Stimulated activated naive B cell treated with anti-CD40 and anti-IgM and Interleukin-4, amounts not matched to agents 10 μg/mL and 1 μg/mL and 100 μg/mL, for 72 hours (primary cell): ENCODE measurements around the gene ARG1.

Source experiments
- ATAC-seq, 2 donors: fragments of 150-1000 bp; cut with Tn5 transposase; replicated peaks; 2 replicates each; pipeline ENCODE4 v1.10.0; 2021; ENCODE audit warnings: moderate library complexity in 1 of 2
- DNase-seq: peaks from one replicate; pipeline ENCODE4 v3.0.0; 2021
- H3K27ac Mint-ChIP-seq: one replicate; pipeline ENCODE4 v1.8.0; 2022; ENCODE audit warnings: mild to moderate bottlenecking, mixed read lengths
- H3K27me3 Mint-ChIP-seq, 2 donors: one replicate each; pipeline ENCODE4 v1.8.0; 2022; ENCODE audit warnings: mixed read lengths in 2 of 2
- H3K36me3 Mint-ChIP-seq, 2 donors: one replicate each; pipeline ENCODE4 v1.8.0; 2022; ENCODE audit warnings: mixed read lengths in 2 of 2, mild to moderate bottlenecking in 1 of 2
- H3K4me1 Mint-ChIP-seq, 2 donors: one replicate each; pipeline ENCODE4 v1.8.0; 2022; ENCODE audit warnings: mixed read lengths in 2 of 2, mild to moderate bottlenecking in 1 of 2
- H3K4me3 Mint-ChIP-seq, 2 donors: one replicate each; pipeline ENCODE4 v1.8.0; 2022; ENCODE audit warnings: mild to moderate bottlenecking in 2 of 2, mixed read lengths in 2 of 2, moderate library complexity in 1 of 2
- H3K9me3 Mint-ChIP-seq, 2 donors: one replicate each; pipeline ENCODE4 v1.8.0; 2022; ENCODE audit warnings: mixed read lengths in 2 of 2, mild to moderate bottlenecking in 1 of 2

Gene ARG1

DNA sequence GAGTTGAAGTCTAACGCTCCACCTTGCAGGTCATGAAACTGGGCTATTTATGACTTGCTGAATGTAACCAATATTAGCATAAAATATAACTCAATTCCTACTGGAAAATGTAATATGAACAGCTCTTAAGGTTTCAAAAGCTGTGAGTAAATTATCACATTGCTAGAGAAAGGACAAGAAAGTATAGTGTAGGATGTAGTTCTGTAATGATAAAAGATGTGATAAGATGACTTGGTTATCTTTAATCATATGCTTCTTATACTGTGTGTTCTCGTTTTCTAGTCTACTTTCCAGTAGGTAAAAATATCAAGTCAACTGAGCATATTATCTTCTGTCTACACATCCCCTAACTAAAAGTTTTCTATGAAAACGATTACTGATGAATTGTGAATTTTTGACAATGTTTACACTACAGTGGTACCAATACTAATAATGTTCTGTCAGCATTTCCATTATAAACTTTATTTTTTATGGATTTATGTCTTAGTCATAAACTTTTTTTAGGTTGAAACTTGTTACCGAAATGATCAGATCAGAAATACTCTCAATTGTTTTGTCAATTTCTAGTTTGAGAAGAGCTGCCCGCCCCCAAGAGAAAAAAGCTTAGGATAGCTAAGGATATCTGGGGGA, 40.4 kb downstream of the ARG1 start:
- H3K4me3 Mint-ChIP-seq, result no peak overlapping the region
- no peaks in the 10 kb centered on the region for H3K9me3 Mint-ChIP-seq
- no peak for DNase-seq
- ATAC-seq, result no peak
- peaks cover 0 to 4% of the 10 kb centered on the region in 2 donors for H3K4me1 Mint-ChIP-seq
- H3K27me3 Mint-ChIP-seq, result no peaks in the 10 kb centered on the region
- H3K27ac Mint-ChIP-seq, result no peak overlapping the region
- peaks cover 16 to 31% of the 10 kb centered on the region in 2 donors for H3K36me3 Mint-ChIP-seq

DNA sequence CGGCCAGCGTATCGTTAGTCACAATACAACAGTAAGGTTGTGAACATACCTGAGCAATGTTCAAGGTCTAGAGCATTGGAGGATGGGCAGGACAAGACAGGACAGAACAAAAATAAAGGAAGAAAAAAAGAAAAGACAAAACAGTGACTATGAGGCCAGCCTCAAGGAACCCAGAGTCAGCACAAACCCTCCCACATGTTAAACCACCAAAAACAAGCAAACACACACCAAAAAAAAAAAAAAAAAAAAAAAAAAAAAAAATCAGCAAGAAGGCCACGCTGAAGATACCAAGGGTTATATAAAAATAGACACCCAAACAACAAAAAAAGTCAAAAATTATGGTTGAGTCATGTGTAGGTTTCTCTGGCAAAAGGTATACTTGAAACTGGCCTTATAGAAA, 42.2 kb downstream of the ARG1 start:
- ATAC-seq (no peak), DNase-seq (no peak)
- no peaks in the 10 kb centered on the region for H3K27me3 Mint-ChIP-seq
- no peak overlapping the region for H3K27ac Mint-ChIP-seq
- no peak overlapping the region for H3K4me3 Mint-ChIP-seq
- peaks cover 11 to 29% of the 10 kb centered on the region in 2 donors for H3K36me3 Mint-ChIP-seq
- no peaks in the 10 kb centered on the region for H3K9me3 Mint-ChIP-seq
- peaks cover 2 to 10% of the 10 kb centered on the region in 2 donors for H3K4me1 Mint-ChIP-seq

- no peaks in the 10 kb centered on the region for H3K9me3 Mint-ChIP-seq
- H3K4me3 Mint-ChIP-seq, result peak within 1 kb of the TSS; percentile 97 to 99
- peak; percentile 89 to 95 for ATAC-seq
- H3K4me1 Mint-ChIP-seq, result peaks cover 9 to 36% of the 10 kb centered on the region in 2 donors
- DNase-seq, result peak; percentile 95
- peaks cover 18 to 25% of the 10 kb centered on the region in 2 donors for H3K36me3 Mint-ChIP-seq
- H3K27me3 Mint-ChIP-seq, result no peaks in the 10 kb centered on the region
- peak within 1 kb of the TSS; percentile 97 for H3K27ac Mint-ChIP-seq
These were observed 55.0 kb downstream of the ARG1 start, which contains the start of gene MED23 for GRCh38 chr6:131627724-131628682. Gene MED23 (minus strand): TSS chr6:131628242. CDS start chr6:131628049, 193 bp downstream.

GRCh38 chr6:131628726-131629125, 55.7 kb downstream of the ARG1 start:
- DNase-seq, result no peak
- peaks cover 0 to 2% of the 10 kb centered on the region in 2 donors for H3K9me3 Mint-ChIP-seq
- no peak overlapping the region for H3K27ac Mint-ChIP-seq

DNA sequence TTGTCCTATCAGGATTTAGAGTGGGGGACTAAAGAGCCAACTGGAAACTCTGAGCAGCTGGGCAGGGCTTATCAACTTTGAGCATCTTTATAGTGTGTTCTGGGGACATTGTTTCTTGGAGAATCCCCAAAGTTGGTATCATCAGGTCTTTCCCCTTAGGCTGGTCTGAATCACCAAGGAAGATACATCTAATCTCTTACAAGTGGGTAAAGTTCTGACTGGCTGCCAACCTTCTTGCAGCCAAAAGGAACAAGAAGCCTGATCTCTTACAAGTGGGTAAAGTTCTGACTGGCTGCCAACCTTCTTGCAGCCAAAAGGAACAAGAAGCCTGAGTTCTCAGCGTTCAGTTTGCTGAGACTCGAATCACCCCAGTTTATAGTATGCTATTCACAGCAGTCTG, 56.6 kb downstream of the ARG1 start:
- DNase-seq (no peak), ATAC-seq (no peak)
- H3K4me3 Mint-ChIP-seq, result peak overlapping the region; percentile 67 to 97
- no peak overlapping the region for H3K27ac Mint-ChIP-seq
- H3K4me1 Mint-ChIP-seq, result peaks cover 9 to 36% of the 10 kb centered on the region in 2 donors
- peaks cover 0 to 2% of the 10 kb centered on the region in 2 donors for H3K9me3 Mint-ChIP-seq
- peaks cover 16 to 18% of the 10 kb centered on the region in 2 donors for H3K36me3 Mint-ChIP-seq
- H3K27me3 Mint-ChIP-seq, result no peaks in the 10 kb centered on the region

More at GRCh38 chr6:131628726-131629125, 55.7 kb downstream of the ARG1 start:
- Mint-ChIP-seq H3K27me3 (no peaks in the 10 kb centered on the region), H3K36me3 (peaks cover 19 to 21% of the 10 kb centered on the region in 2 donors), H3K4me3 (peak overlapping the region; percentile 97 to 99), H3K4me1 (peaks cover 9 to 36% of the 10 kb centered on the region in 2 donors)
- no peak for ATAC-seq

GRCh38 chr6:131631625-131632289, 58.7 kb downstream of the ARG1 start:
- no peak overlapping the region for H3K4me3 Mint-ChIP-seq
- H3K27me3 Mint-ChIP-seq, result no peaks in the 10 kb centered on the region
- no peak for DNase-seq
- H3K4me1 Mint-ChIP-seq, result peaks cover 23 to 45% of the 10 kb centered on the region in 2 donors
- H3K9me3 Mint-ChIP-seq, result peaks cover 0 to 2% of the 10 kb centered on the region in 2 donors
- ATAC-seq, result no peak
- H3K36me3 Mint-ChIP-seq, result peaks cover 15% of the 10 kb centered on the region in 2 donors
- H3K27ac Mint-ChIP-seq, result peak overlapping the region; percentile 53
